Sigmoid colon (tissue), 4 donors: ENCODE results near the gene BCAS3.

Experiments
- CTCF ChIP-seq, 4 experiments: fragments of 450-650 bp in 3 of 4; fragments of 200-600 bp in 1 of 4; IDR thresholded peaks; one replicate each; pipeline ENCODE4 v1.5.1; 2016 to 2019; ENCODE audit warnings: antibody characterized with exemption in 4 of 4, mild to moderate bottlenecking in 3 of 4, moderate library complexity in 2 of 4
- EP300 ChIP-seq, 4 donors: sonication (generic); formaldehyde crosslinking; IDR thresholded peaks; one replicate each; pipeline ENCODE4 v1.6.1; 2017; ENCODE audit warnings: antibody characterized with exemption in 4 of 4
- POLR2A ChIP-seq, 2 donors: fragments of 450-650 bp; IDR thresholded peaks; one replicate each; pipeline ENCODE4 v1.6.1; 2016; ENCODE audit warnings: antibody characterized with exemption in 2 of 2, mild to moderate bottlenecking in 2 of 2, moderate library complexity in 2 of 2
- POLR2AphosphoS5 ChIP-seq, 4 donors: sonication (generic); formaldehyde crosslinking; IDR thresholded peaks; one replicate each; pipeline ENCODE4 v1.6.1; 2017; ENCODE audit warnings: antibody characterized with exemption in 4 of 4

- no peak for TF ChIP-seq POLR2A (IDR thresholded peaks at IDR 0.05)
- TF ChIP-seq EP300 (IDR thresholded peaks at IDR 0.05): no peak
- TF ChIP-seq CTCF (IDR thresholded peaks at IDR 0.05): no peak
- no peak for TF ChIP-seq POLR2AphosphoS5 (IDR thresholded peaks at IDR 0.05)
Observed at GRCh38 chr17:61411261-61412142, 733.9 kb downstream of the BCAS3 start.
